ENCODE data around the gene PAK6.

PAK6 gene

GRCh38 chr15:40239404-40239692 lies 485 bp downstream of the PAK6 start:
- Histone ChIP-seq H3K27me3 (replicated peaks; ENCODE audit: control insufficient read depth, insufficient read depth, low read length) (no peaks in the 10 kb centered on the region), H3K4me3 (replicated peaks; ENCODE audit: low read depth, low read length) (peak overlapping the region; percentile 28; the same call in 1 of the 2 replicates), H3K36me3 (ENCODE audit: control insufficient read depth, insufficient read depth, low read length) (no peaks in the 10 kb centered on the region)
- DNase-seq (ENCODE audit: extremely low read depth, insufficient read length), result no peak
- TF ChIP-seq CTCF (IDR thresholded peaks at IDR 0.05; ENCODE audit: insufficient read depth, low read length, poor library complexity, severe bottlenecking), result no peak

- H3K27me3 ChIP-seq (replicated peaks; ENCODE audit: control insufficient read depth, insufficient read depth, low read length), result no peaks in the 10 kb centered on the region
- H3K4me3 ChIP-seq (replicated peaks; ENCODE audit: low read depth, low read length), result no peak overlapping the region
- no peak for DNase-seq (ENCODE audit: extremely low read depth, insufficient read length)
- no peaks in the 10 kb centered on the region for H3K36me3 ChIP-seq (ENCODE audit: control insufficient read depth, insufficient read depth, low read length)
- no peak for TF ChIP-seq CTCF (IDR thresholded peaks at IDR 0.05; ENCODE audit: insufficient read depth, low read length, poor library complexity, severe bottlenecking)
These were observed 1.1 kb downstream of the PAK6 start for GRCh38 chr15:40239693-40240618.

GRCh38 chr15:40240619-40241221 lies 1.9 kb downstream of the PAK6 start:
- TF ChIP-seq CTCF (IDR thresholded peaks at IDR 0.05; ENCODE audit: insufficient read depth, low read length, poor library complexity, severe bottlenecking), result no peak
- Histone ChIP-seq H3K36me3 (ENCODE audit: control insufficient read depth, insufficient read depth, low read length) (no peaks in the 10 kb centered on the region), H3K4me3 (replicated peaks; ENCODE audit: low read depth, low read length) (no peak overlapping the region), H3K27me3 (replicated peaks; ENCODE audit: control insufficient read depth, insufficient read depth, low read length) (no peaks in the 10 kb centered on the region)
- no peak for DNase-seq (ENCODE audit: extremely low read depth, insufficient read length)

GRCh38 chr15:40241269-40242212 lies 2.7 kb downstream of the PAK6 start:
- no peak overlapping the region for H3K4me3 ChIP-seq (replicated peaks; ENCODE audit: low read depth, low read length)
- no peaks in the 10 kb centered on the region for H3K36me3 ChIP-seq (ENCODE audit: control insufficient read depth, insufficient read depth, low read length)
- DNase-seq (ENCODE audit: extremely low read depth, insufficient read length), result no peak
- no peaks in the 10 kb centered on the region for H3K27me3 ChIP-seq (replicated peaks; ENCODE audit: control insufficient read depth, insufficient read depth, low read length)
- no peak for TF ChIP-seq CTCF (IDR thresholded peaks at IDR 0.05; ENCODE audit: insufficient read depth, low read length, poor library complexity, severe bottlenecking)

- Histone ChIP-seq H3K36me3 (ENCODE audit: control insufficient read depth, insufficient read depth, low read length) (no peaks in the 10 kb centered on the region), H3K4me3 (replicated peaks; ENCODE audit: low read depth, low read length) (no peak overlapping the region), H3K27me3 (replicated peaks; ENCODE audit: control insufficient read depth, insufficient read depth, low read length) (no peaks in the 10 kb centered on the region)
- DNase-seq (ENCODE audit: extremely low read depth, insufficient read length), result no peak
- TF ChIP-seq CTCF (IDR thresholded peaks at IDR 0.05; ENCODE audit: insufficient read depth, low read length, poor library complexity, severe bottlenecking), result no peak
These were observed 3.3 kb downstream of the PAK6 start for GRCh38 chr15:40242213-40242599.

All from GM06990 (cell line).